Measurements from ENCODE around the gene CAMK1D.

Gene CAMK1D

DNA sequence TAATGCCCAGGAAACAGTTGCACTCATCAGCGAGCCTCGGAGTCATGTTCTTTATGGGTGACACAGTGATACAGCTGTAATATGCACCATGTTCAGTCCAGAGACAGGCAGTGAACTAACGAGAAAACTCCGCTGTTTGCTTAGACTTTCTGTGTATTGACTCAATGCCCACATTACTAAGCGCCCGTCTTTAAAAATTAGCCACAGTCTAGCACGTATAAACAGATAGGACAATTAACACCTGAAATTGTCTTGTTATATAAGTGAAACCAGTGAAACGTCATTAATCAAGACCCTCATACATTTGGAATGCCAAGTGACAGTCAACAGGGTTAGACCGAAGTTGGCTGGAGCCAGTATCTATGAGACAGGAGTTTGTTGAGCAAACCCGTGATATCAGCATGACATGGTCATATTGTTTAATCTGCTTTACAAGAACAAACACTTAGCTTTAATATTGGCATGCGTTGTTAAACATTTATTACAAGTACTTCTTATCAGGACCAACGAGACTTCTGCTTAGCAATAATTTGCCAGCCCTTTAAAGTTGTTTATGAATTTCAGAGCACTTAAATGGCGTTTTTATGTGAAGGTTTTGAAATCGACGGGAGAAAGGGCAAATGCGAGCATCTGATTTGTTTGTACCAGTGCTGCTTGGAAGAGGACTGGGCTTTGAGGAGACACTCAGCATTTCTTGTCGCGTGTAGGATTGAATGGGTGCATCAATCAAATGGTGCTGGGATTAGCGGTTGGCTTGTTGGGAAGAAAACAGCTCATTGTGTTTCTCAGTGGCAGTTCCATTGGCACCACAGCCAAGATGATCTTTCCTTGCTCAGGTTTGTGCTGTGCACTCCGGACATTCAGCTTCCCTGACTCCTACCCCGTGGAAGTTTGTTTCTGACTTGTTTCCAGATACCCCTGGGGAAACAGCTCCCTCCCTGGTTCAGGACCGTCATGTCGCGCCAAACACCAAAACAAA lies 56.3 kb downstream of the CAMK1D start:
- DNase-seq = no peak

- DNase-seq = no peak
These were observed 57.5 kb downstream of the CAMK1D start for GRCh38 chr10:12406764-12407400.

GRCh38 chr10:12408472-12408871 lies 59.1 kb downstream of the CAMK1D start:
- no peak for DNase-seq

- DNase-seq = no peak
These were observed 59.8 kb downstream of the CAMK1D start for GRCh38 chr10:12409161-12409560.

GRCh38 chr10:12409613-12410012 lies 60.3 kb downstream of the CAMK1D start:
- DNase-seq = no peak

GRCh38 chr10:12412666-12413368 lies 63.5 kb downstream of the CAMK1D start:
- DNase-seq = no peak

GRCh38 chr10:12413369-12413711 lies 64.0 kb downstream of the CAMK1D start:
- no peak for DNase-seq

DNA sequence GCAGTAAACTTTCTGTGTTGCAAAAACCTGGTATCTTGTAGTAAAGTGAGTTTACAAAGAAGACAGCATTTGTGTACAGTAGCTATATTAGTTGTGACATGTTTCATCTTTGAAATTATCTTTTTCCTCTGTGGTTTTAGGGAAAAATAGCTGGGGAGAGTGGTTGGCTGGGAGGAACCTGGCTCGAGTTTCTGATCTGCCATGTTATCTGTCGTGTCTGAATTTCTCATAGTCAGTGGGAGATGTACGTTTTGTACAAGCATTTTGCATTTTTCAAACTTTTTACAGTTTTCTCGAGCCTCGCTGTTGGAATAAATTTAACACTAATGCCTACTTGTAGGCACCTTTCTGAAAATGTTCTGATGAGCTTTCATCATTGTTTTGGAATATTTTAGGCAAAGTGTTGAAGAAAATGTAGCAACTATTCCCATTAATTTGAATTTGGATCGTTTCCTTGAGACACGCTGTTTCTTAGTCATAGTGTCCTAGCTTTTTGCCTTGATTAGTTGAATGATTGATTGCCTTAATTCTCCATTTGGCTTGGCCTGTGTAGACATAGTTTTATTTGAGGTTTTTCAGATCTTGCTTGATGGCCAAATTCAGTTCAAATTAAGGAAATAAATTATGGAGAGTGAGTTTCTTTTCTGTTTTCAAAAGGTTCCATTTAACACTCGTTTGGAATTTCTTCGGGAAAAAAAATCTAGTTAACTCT lies 65.1 kb downstream of the CAMK1D start:
- DNase-seq = no peak

GRCh38 chr10:12416344-12417050 lies 67.2 kb downstream of the CAMK1D start:
- no peak for DNase-seq

DNA sequence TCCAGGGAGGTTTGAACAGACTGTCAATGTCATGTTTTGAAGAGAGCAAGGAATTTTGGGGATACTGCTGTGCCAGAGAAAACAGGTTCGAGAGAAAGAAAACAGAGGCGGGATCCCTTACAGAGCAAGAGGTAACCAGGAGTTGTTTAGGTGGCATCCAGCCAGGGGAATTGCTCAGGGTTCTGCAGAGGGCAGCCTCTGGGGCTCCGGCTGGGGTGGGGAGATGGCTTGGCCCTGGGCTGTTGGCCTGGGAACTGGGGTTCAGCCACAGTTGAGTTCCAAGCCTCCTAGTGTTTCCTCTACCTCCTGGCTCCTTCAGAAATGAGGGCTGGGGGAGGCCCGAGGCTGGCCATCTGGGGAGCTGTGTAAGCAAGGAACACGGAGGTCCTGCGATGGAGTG lies 68.0 kb downstream of the CAMK1D start:
- DNase-seq = no peak

GRCh38 chr10:12418000-12418399 lies 68.7 kb downstream of the CAMK1D start:
- DNase-seq = no peak

- no peak for DNase-seq
These were observed 69.4 kb downstream of the CAMK1D start for GRCh38 chr10:12418725-12419261.

GRCh38 chr10:12419262-12419847 lies 70.0 kb downstream of the CAMK1D start:
- no peak for DNase-seq

DNA sequence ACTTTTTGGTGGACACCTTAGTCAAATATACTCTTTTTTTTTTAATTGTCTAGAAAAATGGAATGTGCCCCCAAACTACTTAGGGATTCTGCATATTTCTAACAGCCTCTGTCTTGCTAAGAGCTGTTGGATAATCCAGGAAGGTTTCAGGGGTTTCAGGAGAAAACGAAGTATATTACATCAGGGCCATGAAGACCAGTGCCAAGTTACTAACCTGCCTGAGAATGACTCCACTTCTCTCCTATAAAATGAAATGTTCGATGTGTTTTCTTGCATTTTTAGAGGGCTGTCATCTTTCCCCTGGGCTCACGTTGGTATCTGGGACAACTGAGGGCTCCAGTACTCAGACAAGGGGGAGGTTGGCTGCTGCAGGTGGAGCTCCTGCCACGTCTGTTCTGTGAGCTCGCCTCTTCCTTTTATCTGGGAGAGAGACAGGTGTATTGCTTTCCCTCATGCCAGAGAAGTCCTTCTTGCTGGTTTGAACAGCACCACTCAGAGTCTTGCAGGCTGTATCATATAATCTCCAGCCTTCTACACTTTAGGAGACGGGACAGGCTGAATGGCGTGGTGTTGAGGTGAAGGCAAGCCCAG lies 71.3 kb downstream of the CAMK1D start:
- no peak for DNase-seq

- DNase-seq = no peak
These were observed 72.8 kb downstream of the CAMK1D start for GRCh38 chr10:12422189-12422588.

DNA sequence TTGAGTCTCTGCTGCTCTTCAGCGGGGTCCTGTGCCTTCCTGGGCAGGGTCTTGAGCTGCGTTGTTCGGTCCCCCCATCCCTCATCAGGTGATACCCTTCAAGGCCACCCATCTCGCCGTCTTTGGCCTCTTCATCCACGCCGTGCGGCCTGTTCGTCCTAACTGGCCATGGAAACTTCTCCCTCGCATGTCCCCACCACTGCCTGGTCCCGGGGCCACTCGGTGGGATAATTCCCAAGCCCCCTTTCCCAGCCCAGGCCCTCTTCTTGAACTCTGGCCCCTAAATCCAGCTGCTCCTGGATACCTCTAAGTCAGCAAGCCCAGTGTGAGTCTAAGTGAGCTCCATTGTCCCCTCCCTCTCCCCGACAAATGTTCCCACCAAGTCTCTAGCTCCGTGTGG lies 74.5 kb downstream of the CAMK1D start:
- DNase-seq = no peak

GRCh38 chr10:12427276-12427675 lies 77.9 kb downstream of the CAMK1D start:
- no peak for DNase-seq

DNA sequence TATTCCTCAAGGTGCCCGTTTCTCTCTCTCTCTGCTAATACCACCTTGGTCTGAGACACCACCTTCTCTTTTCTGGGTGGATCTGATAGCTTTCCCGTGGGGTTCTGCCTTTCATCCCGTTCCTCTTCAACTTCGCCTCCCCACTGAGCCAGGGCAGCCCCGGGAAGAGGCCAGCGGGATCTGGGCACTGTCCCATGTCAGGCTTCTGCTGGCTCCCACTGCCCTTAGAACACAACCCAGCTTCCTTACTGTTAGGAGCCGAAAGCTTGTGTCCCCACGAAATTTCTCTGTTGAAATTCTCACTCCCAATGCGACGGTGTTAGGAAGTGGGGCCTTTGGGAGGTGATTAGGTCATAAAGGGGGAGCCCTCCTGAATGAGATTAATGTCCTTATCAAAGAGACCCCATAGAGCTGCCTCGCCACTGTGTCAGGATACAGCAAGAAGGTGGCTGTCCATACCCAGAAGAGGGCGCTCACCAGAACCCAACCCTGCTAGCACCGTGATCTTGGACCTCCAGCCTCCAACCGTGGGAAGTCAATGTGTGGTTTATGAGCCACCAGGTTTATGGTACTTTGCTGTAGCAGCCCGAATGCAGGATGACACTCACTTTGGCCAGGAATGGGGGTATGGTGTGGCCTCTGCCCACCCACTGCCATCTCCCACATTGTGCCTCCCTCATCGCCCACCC lies 79.2 kb downstream of the CAMK1D start:
- DNase-seq = no peak

DNA sequence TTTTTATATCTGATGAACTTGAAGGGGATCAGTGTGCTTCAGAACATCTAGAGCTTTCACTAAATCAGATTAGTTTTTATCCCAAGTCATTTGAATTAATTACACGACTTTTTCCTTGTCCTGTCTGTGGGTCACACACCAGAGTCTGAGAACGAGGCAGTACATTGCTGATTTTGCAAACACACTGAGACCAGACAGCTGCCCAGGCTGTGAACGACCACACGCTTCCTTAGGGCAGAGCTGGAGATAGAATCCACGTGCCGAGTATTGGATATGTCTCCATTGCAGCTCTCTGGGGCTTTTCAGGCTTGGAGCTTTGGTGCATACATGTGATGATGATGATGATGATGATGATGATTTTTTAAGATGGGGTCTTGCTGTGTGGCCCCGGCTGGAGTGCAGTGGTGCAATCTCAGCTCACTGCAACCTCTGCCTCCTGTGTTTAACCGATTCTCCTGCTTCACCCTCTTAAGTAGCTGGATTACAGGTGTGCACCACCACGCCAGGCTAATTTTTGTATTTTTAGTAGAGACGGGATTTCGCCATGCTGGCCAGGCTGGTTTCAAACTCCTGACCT lies 81.1 kb downstream of the CAMK1D start:
- no peak for DNase-seq

All from Kasumi-1 (cell line).